IPS-18c (cell line): Measurements from ENCODE around the gene GPR142.

ENCODE experiments used
- H3K4me3 ChIP-seq: 2 replicates; pipeline ENCODE4 v1.7.0; 2013; ENCODE audit warnings: low read depth, mild to moderate bottlenecking, low read length, moderate library complexity; ENCODE audit not compliant: insufficient read depth
- H3K9me3 ChIP-seq: one replicate; pipeline ENCODE4 v1.6.1; 2013; ENCODE audit warnings: mild to moderate bottlenecking, low read length, moderate library complexity; ENCODE audit not compliant: control insufficient read depth, insufficient read depth

Gene GPR142

GRCh38 chr17:74340470-74341023, 26.8 kb upstream of the GPR142 start:
- H3K4me3 ChIP-seq, result no peak overlapping the region
- no peaks in the 10 kb centered on the region for H3K9me3 ChIP-seq

DNA sequence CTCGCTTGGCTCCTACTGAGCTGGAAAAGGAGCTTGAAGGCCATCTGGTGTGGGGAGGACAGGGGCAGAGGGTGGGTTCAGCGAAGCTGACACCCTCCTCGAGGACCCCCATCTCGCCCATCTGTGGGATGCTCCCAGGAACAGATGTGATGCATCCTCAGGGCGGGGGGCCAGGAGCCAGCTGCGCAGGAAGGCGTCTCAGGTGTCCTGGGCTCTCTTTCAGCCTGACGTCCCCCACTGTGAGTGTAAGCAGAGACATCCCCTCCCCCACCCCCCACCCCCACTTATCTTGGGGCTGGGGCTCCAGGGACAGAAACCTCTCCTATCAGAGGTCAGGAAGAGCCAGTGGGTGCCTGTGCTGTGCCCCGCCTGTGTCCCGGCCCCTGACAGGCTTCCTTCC, 25.1 kb upstream of the GPR142 start:
- no peaks in the 10 kb centered on the region for H3K9me3 ChIP-seq
- H3K4me3 ChIP-seq, result no peak overlapping the region

- Histone ChIP-seq H3K4me3 (no peak overlapping the region), H3K9me3 (no peaks in the 10 kb centered on the region)
Observed at GRCh38 chr17:74343121-74343520, 24.2 kb upstream of the GPR142 start.

DNA sequence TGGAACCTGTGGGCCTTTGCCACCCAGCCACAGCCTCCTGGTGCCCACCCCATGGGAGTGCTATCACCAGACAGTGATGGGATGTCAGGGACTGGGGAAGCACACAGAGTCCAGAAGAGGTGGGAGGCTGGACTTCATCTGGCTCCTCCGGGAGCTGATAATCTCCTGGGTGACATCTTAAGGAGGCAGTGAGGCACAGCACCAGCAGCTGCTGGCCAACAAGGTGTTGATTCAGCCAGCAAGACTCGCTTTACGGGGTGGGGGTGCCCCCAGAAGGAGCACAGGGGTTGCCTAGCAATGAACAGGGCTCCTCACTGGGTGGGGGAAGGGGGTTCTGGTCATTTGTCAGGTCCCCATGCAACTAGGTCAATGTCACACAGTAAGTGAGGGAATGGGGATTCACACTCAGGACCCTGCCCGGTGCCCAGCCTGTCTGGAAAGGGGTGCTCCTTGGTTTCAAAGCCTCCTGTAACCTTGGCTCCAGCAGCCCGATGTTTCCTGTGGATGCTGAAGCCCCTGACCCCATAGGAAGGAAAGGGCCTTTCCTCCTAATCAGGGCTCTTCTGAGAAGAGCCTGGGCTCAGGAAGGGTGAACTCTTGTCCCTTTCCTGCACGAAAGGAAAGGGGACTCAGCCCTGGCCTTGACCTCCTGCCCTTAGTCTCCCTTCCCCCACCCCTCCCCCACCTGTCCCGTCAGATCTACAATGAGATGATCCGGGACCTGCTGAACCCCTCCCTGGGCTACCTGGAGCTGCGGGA, 23.6 kb upstream of the GPR142 start:
- H3K9me3 ChIP-seq, result no peaks in the 10 kb centered on the region
- H3K4me3 ChIP-seq, result no peak overlapping the region

- no peak overlapping the region for H3K4me3 ChIP-seq
- H3K9me3 ChIP-seq, result no peaks in the 10 kb centered on the region
Observed at GRCh38 chr17:74344658-74345057, 22.6 kb upstream of the GPR142 start.

DNA sequence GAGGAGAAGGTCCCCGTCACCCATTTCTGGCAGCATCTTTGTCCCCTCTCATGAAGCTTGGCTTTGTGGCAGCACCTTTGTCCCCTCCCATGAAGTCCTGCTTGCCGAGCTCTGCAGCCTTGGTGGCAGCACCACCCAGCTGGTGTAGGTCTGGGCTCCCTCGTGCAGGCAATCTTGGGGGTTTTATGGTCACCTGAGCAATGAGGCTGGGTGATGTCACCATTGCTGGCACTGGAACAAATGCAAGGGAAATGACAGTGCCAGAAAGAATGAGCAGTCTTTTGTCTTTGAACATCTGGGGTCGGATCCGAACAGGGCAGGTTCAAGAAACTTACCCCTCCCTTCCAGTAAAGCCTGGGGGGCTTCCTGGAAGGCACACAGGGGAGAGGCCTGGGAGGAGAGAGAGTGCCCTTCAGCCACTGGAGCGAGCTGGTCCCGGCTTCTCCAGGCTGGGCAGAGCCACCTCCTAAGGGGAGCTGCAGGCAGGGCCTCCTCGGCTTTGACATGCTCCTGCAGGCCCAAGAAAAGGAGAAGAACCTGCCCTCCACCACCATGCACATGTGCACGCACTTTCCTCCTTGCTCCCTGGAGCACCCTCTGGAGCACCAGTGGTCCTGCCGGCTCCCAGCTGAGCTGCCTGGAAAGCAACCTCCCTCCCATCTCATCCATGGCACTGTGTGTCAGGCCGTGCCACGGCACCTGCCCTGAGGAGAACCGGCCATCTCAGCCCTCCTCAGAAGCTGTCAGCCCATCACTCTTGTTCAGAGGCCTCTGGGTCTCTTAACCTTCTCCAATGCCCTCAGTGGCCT, 21.7 kb upstream of the GPR142 start:
- Histone ChIP-seq H3K4me3 (no peak overlapping the region), H3K9me3 (no peaks in the 10 kb centered on the region)

GRCh38 chr17:74347646-74348045, 19.7 kb upstream of the GPR142 start:
- no peaks in the 10 kb centered on the region for H3K9me3 ChIP-seq
- no peak overlapping the region for H3K4me3 ChIP-seq

- H3K4me3 ChIP-seq, result no peak overlapping the region
- H3K9me3 ChIP-seq, result no peaks in the 10 kb centered on the region
Observed at GRCh38 chr17:74349120-74349519, 18.2 kb upstream of the GPR142 start.

GRCh38 chr17:74350486-74350885, 16.8 kb upstream of the GPR142 start:
- Histone ChIP-seq H3K4me3 (no peak overlapping the region), H3K9me3 (no peaks in the 10 kb centered on the region)

DNA sequence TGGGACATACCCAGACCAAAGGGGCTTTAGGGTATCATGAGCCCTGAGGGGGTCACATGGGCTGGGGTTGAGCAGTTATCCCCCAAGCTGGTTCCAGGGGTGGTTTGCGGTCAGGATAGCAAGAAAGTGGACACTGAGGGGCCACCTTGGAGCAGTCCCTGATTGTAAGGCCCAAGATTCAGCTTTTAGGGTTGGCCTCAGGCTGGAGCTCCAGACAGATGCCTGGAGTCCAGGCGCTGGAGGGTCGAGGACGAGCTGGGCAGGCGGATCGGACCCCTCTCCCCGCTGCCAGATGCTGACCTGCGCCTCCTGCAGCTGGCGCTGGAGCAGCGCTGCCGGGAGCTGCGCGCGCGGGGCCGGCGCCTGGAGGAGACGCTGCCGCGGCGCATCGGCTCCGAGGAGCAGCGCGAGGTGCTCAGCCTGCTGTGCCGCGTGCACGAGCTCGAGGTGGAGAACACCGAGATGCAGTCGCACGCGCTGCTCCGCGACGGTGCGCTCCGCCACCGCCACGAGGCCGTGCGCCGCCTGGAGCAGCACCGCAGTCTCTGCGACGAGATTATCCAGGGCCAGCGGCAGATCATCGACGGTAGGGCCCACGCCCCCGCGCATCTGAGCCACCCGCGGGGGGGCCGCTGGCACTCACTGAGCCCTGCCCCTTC, 15.6 kb upstream of the GPR142 start:
- no peak overlapping the region for H3K4me3 ChIP-seq
- H3K9me3 ChIP-seq, result no peaks in the 10 kb centered on the region

GRCh38 chr17:74353446-74354060, 13.8 kb upstream of the GPR142 start:
- Histone ChIP-seq H3K4me3 (no peak overlapping the region), H3K9me3 (no peaks in the 10 kb centered on the region)

DNA sequence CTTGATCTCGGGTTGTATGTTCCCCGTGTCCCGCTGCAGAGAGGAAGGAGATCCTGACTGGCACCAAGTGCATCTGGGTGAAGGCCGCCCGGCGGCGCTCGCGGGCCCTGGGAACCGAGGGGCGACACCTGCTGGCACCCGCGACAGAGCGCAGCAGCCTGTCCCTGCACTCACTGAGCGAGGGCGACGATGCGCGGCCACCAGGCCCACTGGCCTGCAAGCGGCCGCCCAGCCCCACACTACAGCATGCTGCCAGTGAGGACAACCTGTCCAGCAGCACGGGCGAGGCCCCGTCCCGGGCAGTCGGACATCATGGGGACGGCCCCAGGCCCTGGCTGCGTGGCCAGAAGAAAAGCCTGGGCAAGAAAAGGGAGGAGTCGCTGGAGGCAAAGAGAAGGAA, 13.2 kb upstream of the GPR142 start:
- Histone ChIP-seq H3K9me3 (no peaks in the 10 kb centered on the region), H3K4me3 (no peak overlapping the region)

DNA sequence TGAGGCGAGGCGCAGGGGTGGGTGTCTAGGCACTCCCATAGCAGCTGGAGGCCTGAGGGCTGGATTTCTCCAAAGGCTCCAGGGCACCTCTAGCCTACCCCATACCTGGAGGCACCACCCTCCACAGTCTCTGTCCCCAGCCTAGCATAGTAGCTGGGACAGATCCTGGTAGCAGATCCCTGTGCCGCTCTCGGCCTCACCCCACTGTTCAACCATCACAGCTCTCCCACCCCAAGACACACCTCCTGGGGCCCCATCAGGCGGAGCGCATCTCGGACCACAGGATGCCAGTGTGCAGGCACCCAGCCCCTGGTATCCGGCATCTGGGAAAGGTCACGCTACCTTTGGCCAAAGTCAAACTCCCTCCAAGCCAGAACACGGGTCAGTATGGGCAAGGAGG, 12.7 kb upstream of the GPR142 start:
- Histone ChIP-seq H3K9me3 (no peaks in the 10 kb centered on the region), H3K4me3 (no peak overlapping the region)

DNA sequence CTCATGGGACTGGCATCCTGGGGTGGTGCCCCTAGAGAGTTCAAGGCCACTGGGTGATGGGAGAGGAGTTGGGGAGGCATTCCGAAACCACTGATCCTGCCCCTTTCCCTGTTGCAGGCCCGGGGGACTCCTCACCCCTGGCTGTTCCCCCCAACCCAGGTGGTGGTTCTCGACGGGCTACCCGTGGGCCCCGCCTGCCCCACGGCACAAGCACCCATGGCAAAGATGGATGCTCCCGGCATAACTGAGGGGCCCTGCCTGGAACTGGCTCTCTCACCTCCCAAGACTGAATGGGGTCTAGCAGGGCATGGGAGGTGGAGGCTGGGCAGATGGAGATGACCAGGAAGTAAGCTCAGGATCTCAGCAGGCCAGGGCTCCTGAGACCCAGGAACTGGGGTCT, 12.2 kb upstream of the GPR142 start:
- Histone ChIP-seq H3K4me3 (no peak overlapping the region), H3K9me3 (no peaks in the 10 kb centered on the region)

DNA sequence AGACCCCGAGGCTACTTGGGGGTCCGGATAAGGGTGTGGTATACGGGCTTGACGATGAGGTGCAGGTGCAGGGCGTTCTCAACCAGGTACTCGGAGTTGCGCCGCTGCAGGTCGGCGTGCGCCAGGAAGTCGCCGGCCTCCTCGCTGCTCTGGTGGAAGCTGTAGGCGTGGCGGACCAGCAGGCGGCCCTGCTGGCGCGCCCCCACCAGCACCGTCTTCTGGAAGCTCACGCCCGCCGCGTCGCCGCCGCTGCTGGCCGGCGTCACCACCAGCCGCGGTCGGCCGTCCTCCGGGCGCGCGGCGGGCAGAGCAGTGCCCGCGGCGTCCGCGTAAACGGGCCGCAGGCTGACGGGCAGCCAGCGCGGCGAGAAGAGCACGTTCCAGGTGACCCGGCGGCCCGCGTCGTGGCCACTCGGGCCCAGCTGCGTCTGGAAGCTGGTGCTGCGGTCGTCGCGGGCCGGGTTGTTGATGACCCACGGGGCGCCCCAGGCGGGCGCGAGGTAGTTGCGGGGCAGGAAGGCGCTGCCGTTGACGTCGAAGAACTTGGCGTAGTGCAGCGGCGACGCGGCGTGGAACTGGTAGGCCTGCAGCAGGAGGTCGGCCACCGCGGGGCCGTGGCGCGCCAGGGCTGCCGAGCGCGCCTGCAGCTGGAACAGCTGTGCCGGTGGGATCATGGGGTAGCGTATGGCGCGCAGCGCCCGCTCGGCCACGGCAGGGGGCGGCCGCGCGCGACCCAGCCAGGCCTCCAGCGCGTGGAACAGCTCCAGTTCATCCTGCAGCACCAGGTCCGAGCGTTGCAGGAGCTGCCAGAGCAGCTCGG, 10.4 kb upstream of the GPR142 start:
- peak overlapping the region; percentile 41 for H3K4me3 ChIP-seq
- H3K9me3 ChIP-seq, result peaks cover 2% of the 10 kb centered on the region

- peaks cover 2% of the 10 kb centered on the region for H3K9me3 ChIP-seq
- peak overlapping the region; percentile 41 for H3K4me3 ChIP-seq
Observed at GRCh38 chr17:74357466-74357809, 9.9 kb upstream of the GPR142 start.

- Histone ChIP-seq H3K4me3 (no peak overlapping the region), H3K9me3 (peaks cover 2% of the 10 kb centered on the region)
Observed at GRCh38 chr17:74358697-74359096, 8.6 kb upstream of the GPR142 start.
